HepG2 (cell line): ENCODE results near the gene TBRG1. TPM values are rescaled to one million over a fixed set of nuclear protein-coding genes. Genes with fewer than 3 reads are reported as not detected.
"Not testable (repeated sequence)": the region's sequence is repeated elsewhere in the genome, so short reads cannot be mapped to it uniquely, and the experiment has no call there.

ENCODE experiments used
- ATAC-seq: fragments of 200-7000 bp; cut with Tn5 transposase; 3 replicates; pipeline ENCODE4 v1.9.1; 2020; ENCODE audit warnings: mild to moderate bottlenecking, moderate library complexity
- BruUV-seq: library from RNA; stranded (reverse); fragments of 400-500 nt; replicated peaks from 2 replicates; lab custom pipeline; 2021; lab: Mats Ljungman, UMichigan
- CTCF ChIA-PET: fragments of 300-600 bp; formaldehyde crosslinking; extraction: SDS; loops from one replicate; lab custom pipeline; 2021; ENCODE audit warnings: low total read pairs, inconsistent platforms, low intra/inter-chr PET ratio; lab: Yijun Ruan, JAX
- POLR2A ChIA-PET: fragments of 350-600 bp; sonication (Branson Sonifier 250); formaldehyde crosslinking; loops from one replicate; lab custom pipeline; 2020; ENCODE audit warnings: antibody characterized with exemption, inconsistent platforms; lab: Yijun Ruan, JAX
- DNase-seq: peaks from one replicate; pipeline ENCODE4 v3.0.0-alpha.2; 2015; ENCODE audit warnings: low spot score
- FAIRE-seq: peaks from 3 replicates; lab custom pipeline; 2011; peaks lifted over from hg19 to GRCh38; lab: Jason Lieb, UNC
- H2AFZ ChIP-seq: one replicate; pipeline ENCODE4 v1.6.1; 2011; ENCODE audit warnings: low read length, inconsistent platforms
- H3K27ac ChIP-seq: fragments of 300-600 bp; 3 replicates; pipeline ENCODE4 v1.8.0; 2011; ENCODE audit warnings: mixed run types, mild to moderate bottlenecking, mixed read lengths, low read length, inconsistent platforms; ENCODE audit not compliant: insufficient read depth; ENCODE audit errors: extremely low read length
- H3K27me3 ChIP-seq, 2 experiments: fragments of 200-600 bp in 1 of 2; 2 replicates in 1 of 2; 3 replicates in 1 of 2; pipeline versions ENCODE4 v1.6.0 to v1.8.0; 2011; ENCODE audit warnings: low read length in 2 of 2, mild to moderate bottlenecking in 2 of 2, moderate library complexity in 2 of 2, inconsistent platforms in 1 of 2; ENCODE audit not compliant: insufficient read depth in 2 of 2, control insufficient read depth in 1 of 2
- H3K36me3 ChIP-seq, 2 experiments: fragments of 200-600 bp in 1 of 2; replicated peaks in 1 of 2; 2 replicates in 1 of 2; 3 replicates in 1 of 2; pipeline versions ENCODE4 v1.5.1 to v1.8.0; 2011; ENCODE audit warnings: low read length in 2 of 2, inconsistent platforms in 1 of 2; ENCODE audit not compliant: insufficient read depth in 2 of 2, control insufficient read depth in 1 of 2
- H3K4me1 ChIP-seq: 2 replicates; pipeline ENCODE4 v1.5.1; 2012; ENCODE audit warnings: low read length, inconsistent platforms; ENCODE audit not compliant: insufficient read depth
- H3K4me2 ChIP-seq: 2 replicates; pipeline ENCODE4 v1.6.0; 2011; ENCODE audit warnings: low read depth, low read length, inconsistent platforms
- H3K4me3 ChIP-seq, 3 experiments: fragments of 200-600 bp in 1 of 3; sonication (generic), shearing (Covaris generic) in 1 of 3; replicated peaks in 1 of 3; 2 replicates each; pipeline ENCODE4 v1.5.1; 2011 to 2016; ENCODE audit warnings: low read length in 3 of 3, inconsistent platforms in 2 of 3, low read depth in 2 of 3, mild to moderate bottlenecking in 2 of 3, control low read depth in 1 of 3, mixed read lengths in 1 of 3; ENCODE audit not compliant: insufficient read depth in 1 of 3
- H3K79me2 ChIP-seq: one replicate; pipeline ENCODE4 v1.6.1; 2011; ENCODE audit warnings: low read length, inconsistent platforms; ENCODE audit not compliant: insufficient read depth
- H3K9ac ChIP-seq: 2 replicates; pipeline ENCODE4 v1.6.0; 2011; ENCODE audit warnings: mild to moderate bottlenecking, low read depth, low read length, inconsistent platforms; ENCODE audit not compliant: insufficient read depth
- H3K9me3 ChIP-seq: 2 replicates; pipeline ENCODE4 v1.5.1; 2012; ENCODE audit warnings: mild to moderate bottlenecking, low read length
- H4K20me1 ChIP-seq: 2 replicates; pipeline ENCODE4 v1.6.0; 2011; ENCODE audit warnings: inconsistent platforms, mild to moderate bottlenecking, low read length, moderate library complexity; ENCODE audit not compliant: insufficient read depth
- ETV5 ChIP-seq: IDR thresholded peaks from 2 replicates; pipeline ENCODE4 v1.6.1; 2018; ENCODE audit warnings: missing biosample characterization, missing genetic modification reagents, inconsistent platforms, borderline replicate concordance
- FLYWCH1 ChIP-seq: sonication (generic); formaldehyde crosslinking; IDR thresholded peaks from 2 replicates; pipeline ENCODE4 v1.8.1; 2023; ENCODE audit warnings: mild to moderate bottlenecking, missing genetic modification reagents
- GABPB1 ChIP-seq: IDR thresholded peaks from 2 replicates; pipeline ENCODE4 v1.6.1; 2016; ENCODE audit warnings: mild to moderate bottlenecking, missing genetic modification reagents, moderate library complexity, missing compliant biosample characterization
- KAT7 ChIP-seq: IDR thresholded peaks from 2 replicates; pipeline ENCODE4 v1.6.1; 2018; ENCODE audit warnings: borderline replicate concordance, missing compliant biosample characterization
- MXD3 ChIP-seq: IDR thresholded peaks from 2 replicates; pipeline ENCODE4 v1.6.1; 2016; ENCODE audit warnings: mild to moderate bottlenecking, missing biosample characterization, missing genetic modification reagents
- THAP7 ChIP-seq: sonication (generic); formaldehyde crosslinking; IDR thresholded peaks from 2 replicates; pipeline ENCODE4 v1.8.1; 2023; ENCODE audit warnings: mild to moderate bottlenecking, missing genetic modification reagents
- THAP9 ChIP-seq: sonication (generic); formaldehyde crosslinking; IDR thresholded peaks from 2 replicates; pipeline ENCODE4; 2020; ENCODE audit warnings: missing genetic modification reagents, mild to moderate bottlenecking, borderline replicate concordance
- ZMYM2 ChIP-seq: sonication (generic); formaldehyde crosslinking; IDR thresholded peaks from 2 replicates; pipeline ENCODE4 v1.8.0; 2022; ENCODE audit warnings: mild to moderate bottlenecking, missing genetic modification reagents
- ZNF549 ChIP-seq: sonication (generic); formaldehyde crosslinking; IDR thresholded peaks from 2 replicates; pipeline ENCODE4 v1.5.0; 2020; ENCODE audit warnings: missing genetic modification reagents
- ZNF569 ChIP-seq: sonication (generic); formaldehyde crosslinking; IDR thresholded peaks from 2 replicates; pipeline ENCODE4 v1.5.0; 2020; ENCODE audit warnings: mild to moderate bottlenecking, missing genetic modification reagents, moderate library complexity, borderline replicate concordance
- ZNF781 ChIP-seq: sonication (generic); formaldehyde crosslinking; IDR thresholded peaks from 2 replicates; pipeline ENCODE4 v1.5.1; 2020; ENCODE audit warnings: borderline replicate concordance, mild to moderate bottlenecking, missing genetic modification reagents; ENCODE audit errors: not compliant biosample characterization
- ZNF850 ChIP-seq: sonication (generic); formaldehyde crosslinking; conservative IDR thresholded peaks from 2 replicates; pipeline ENCODE4 v1.9.0; 2021; ENCODE audit warnings: mild to moderate bottlenecking, missing genetic modification reagents
- WGBS: methylation state at CpG from one replicate; pipeline ENCODE4 v1.1.6; 2017; ENCODE audit warnings: low lambda C conversion rate; 5-methylcytosine and 5-hydroxymethylcytosine counted together
- in situ Hi-C: cut with HindIII; loops from 2 replicates; pipeline ENCODE4 v1.10.0; 2017; ENCODE audit warnings: low pct_unique_long_range_greater_than_20kb; ENCODE audit not compliant: extremely low pct_ligation_motif_present
- intact Hi-C: fragments of 100-400 bp; cut with micrococcal nuclease; formaldehyde crosslinking; loops from one replicate; pipeline ENCODE4 v1.10.0; 2022; ENCODE audit not compliant: unreplicated experiment
- polyA plus RNA-seq, 8 experiments: library from polyadenylated mRNA; depleted of rRNA in 3 of 8; stranded (reverse) in 7 of 8; unstranded in 1 of 8; fragments of >200 nt; fragmentation: Illumina TruSeq in 4 of 8; extraction: Trizol in 4 of 8; gene quantifications; 2 replicates each; pipeline versions ENCODE4 v1.2.1 to v1.2.3, GENCODE V29; 2011 to 2016; ENCODE audit warnings: low read depth in 4 of 8, missing spikeins in 1 of 8, mixed read lengths in 1 of 8; ENCODE audit not compliant: insufficient read depth in 1 of 8
- total RNA-seq, 5 experiments: library from RNA; depleted of rRNA; stranded (reverse); fragments of >200 nt; fragmentation: Illumina TruSeq; extraction: Trizol; gene quantifications; 2 replicates each; pipeline ENCODE4 v1.2.3, GENCODE V29; 2016; ENCODE audit warnings: low read depth in 1 of 5

TBRG1 gene
- total and polyA plus RNA-seq, 2 of the 13 experiments (the other 11 are each of a cell fraction or from before 2014, with no cell fraction given) = 21.7 to 25.6 TPM

GRCh38 chr11:124602193-124602592, 20.5 kb upstream of the TBRG1 start:
- Histone ChIP-seq H3K9ac (no peak overlapping the region), H3K4me3 (no peak overlapping the region), H2AFZ (no peak overlapping the region), H3K27me3 (no peaks in the 10 kb centered on the region; a peak in 1 of 5 replicates), H3K27ac (no peak overlapping the region), H3K9me3 (no peaks in the 10 kb centered on the region), H3K79me2 (no peaks in the 10 kb centered on the region)
- WGBS = 4% methylated on average over 3 of the region's 3 CpGs
- POLR2A ChIA-PET = no interaction called here
- ATAC-seq = no peak
- TF ChIP-seq FLYWCH1 (CRISPR knock-in tag) (no peak), ZNF850 (CRISPR knock-in tag) (no peak), ETV5 (CRISPR knock-in tag) (no peak), ZMYM2 (CRISPR knock-in tag) (no peak), THAP9 (no peak), ZNF569 (no peak), KAT7 (CRISPR knock-in tag) (no peak), MXD3 (CRISPR knock-in tag) (no peak), THAP7 (CRISPR knock-in tag) (no peak), GABPB1 (CRISPR knock-in tag) (no peak), ZNF781 (CRISPR knock-in tag) (no peak), ZNF549 (CRISPR knock-in tag) (no peak)
- TF ChIP-seq, all 625 proteins: peak for 0
- DNase-seq (no peak), FAIRE-seq (no peak)
- Histone ChIP-seq H3K36me3 (no peaks in the 10 kb centered on the region), H4K20me1 (no peaks in the 10 kb centered on the region), H3K4me2 (no peak overlapping the region), H3K4me1 (no peaks in the 10 kb centered on the region)
- intact Hi-C loops = no loop called here
- CTCF ChIA-PET = no interaction called here
- in situ Hi-C loops = no loop called here
- no TSS peak for BruUV-seq

- DNase-seq, H3K79me2 ChIP-seq, H3K4me2 ChIP-seq, H3K27me3 ChIP-seq, in situ Hi-C loops, ATAC-seq, H3K4me1 ChIP-seq, CTCF ChIA-PET, POLR2A ChIA-PET, H4K20me1 ChIP-seq, H3K27ac ChIP-seq, H2AFZ ChIP-seq, H3K36me3 ChIP-seq, intact Hi-C loops, H3K9ac ChIP-seq, FAIRE-seq, H3K9me3 ChIP-seq, H3K4me3 ChIP-seq, BruUV-seq: not testable (repeated sequence)
- WGBS = 2% methylated on average over 3 of the region's 3 CpGs
Observed at GRCh38 chr11:124602723-124603122, 19.9 kb upstream of the TBRG1 start.
